ENCODE results near the gene TGM3.

The TGM3 gene

GRCh38 chr20:2350606-2351005, 54.8 kb downstream of the TGM3 start:
- Histone ChIP-seq H3K79me1 (ENCODE audit: low read depth, low read length) (no peaks in the 10 kb centered on the region), H3K18ac (ENCODE audit: low read length) (no peak overlapping the region), H2BK120ac (ENCODE audit: low read depth, low read length) (no peak overlapping the region), H3K23ac (ENCODE audit: low read depth, low read length, poor library complexity) (no peak overlapping the region), H4K8ac (ENCODE audit: low read depth, low read length) (no peak overlapping the region), H3K14ac (ENCODE audit: low read length) (no peak overlapping the region), H3K4me1 (ENCODE audit: control insufficient read depth in 2 of 2, insufficient read depth in 1 of 2, low read depth in 1 of 2, low read length in 2 of 2) (peaks cover 0 to 5% of the 10 kb centered on the region in 2 donors), H3K4me3 (ENCODE audit: low read length in 2 of 2) (no peak overlapping the region), H3K27ac (replicated peaks; ENCODE audit: low read length) (no peak overlapping the region), H2BK15ac (ENCODE audit: low read length) (no peak overlapping the region), H3K4ac (ENCODE audit: low read length) (no peak overlapping the region), H2BK5ac (ENCODE audit: low read length) (no peak overlapping the region), H2AK5ac (ENCODE audit: low read depth, low read length) (no peak overlapping the region), H3K36me3 (replicated peaks in 1 of 2; ENCODE audit: control insufficient read depth in 2 of 2, insufficient read depth in 2 of 2, low read length in 2 of 2) (no peaks in the 10 kb centered on the region), H2BK12ac (ENCODE audit: low read length) (no peak overlapping the region), H3K27me3 (ENCODE audit: control insufficient read depth in 3 of 3, insufficient read depth in 3 of 3, low read depth in 1 of 3, low read length in 3 of 3) (no peaks in the 10 kb centered on the region), H4K91ac (ENCODE audit: low read depth, low read length, poor library complexity) (no peak overlapping the region), H2AFZ (ENCODE audit: low read length) (no peak overlapping the region), H3K9ac (ENCODE audit: low read depth, low read length, poor library complexity) (no peak overlapping the region), H3K4me2 (ENCODE audit: insufficient read depth, low read length, poor library complexity, severe bottlenecking) (no peak overlapping the region), H3K9me3 (replicated peaks in 1 of 2; ENCODE audit: control insufficient read depth in 2 of 2, insufficient read depth in 1 of 2, low read depth in 1 of 2, low read length in 2 of 2) (peaks cover 0 to 4% of the 10 kb centered on the region in 2 donors)
- DNase-seq (ENCODE audit: low spot score), result no peak
- no CpG with 5 or more reads among the region's 5 CpGs for WGBS, 2 donors (ENCODE audit: extremely low coverage in 2 of 2, insufficient read length in 2 of 2, insufficient replicate concordance in 1 of 2)

GRCh38 chr20:2353231-2353630, 57.4 kb downstream of the TGM3 start:
- Histone ChIP-seq H2BK5ac (ENCODE audit: low read length) (no peak overlapping the region), H3K14ac (ENCODE audit: low read length) (no peak overlapping the region), H2AK5ac (ENCODE audit: low read depth, low read length) (no peak overlapping the region), H4K91ac (ENCODE audit: low read depth, low read length, poor library complexity) (no peak overlapping the region), H3K4me3 (ENCODE audit: low read length in 2 of 2) (no peak overlapping the region), H2BK15ac (ENCODE audit: low read length) (no peak overlapping the region), H3K4me1 (ENCODE audit: control insufficient read depth in 2 of 2, insufficient read depth in 1 of 2, low read depth in 1 of 2, low read length in 2 of 2) (peaks cover 0 to 5% of the 10 kb centered on the region in 2 donors), H3K9ac (ENCODE audit: low read depth, low read length, poor library complexity) (no peak overlapping the region), H2BK12ac (ENCODE audit: low read length) (no peak overlapping the region), H2BK120ac (ENCODE audit: low read depth, low read length) (no peak overlapping the region), H3K36me3 (replicated peaks in 1 of 2; ENCODE audit: control insufficient read depth in 2 of 2, insufficient read depth in 2 of 2, low read length in 2 of 2) (no peaks in the 10 kb centered on the region), H2AFZ (ENCODE audit: low read length) (no peak overlapping the region), H4K8ac (ENCODE audit: low read depth, low read length) (no peak overlapping the region), H3K27me3 (ENCODE audit: control insufficient read depth in 3 of 3, insufficient read depth in 3 of 3, low read depth in 1 of 3, low read length in 3 of 3) (peaks cover 0 to 1% (median 0%) of the 10 kb centered on the region in 3 experiments), H3K18ac (ENCODE audit: low read length) (no peak overlapping the region), H3K4me2 (ENCODE audit: insufficient read depth, low read length, poor library complexity, severe bottlenecking) (no peak overlapping the region), H3K23ac (ENCODE audit: low read depth, low read length, poor library complexity) (no peak overlapping the region), H3K27ac (replicated peaks; ENCODE audit: low read length) (no peak overlapping the region), H3K9me3 (replicated peaks in 1 of 2; ENCODE audit: control insufficient read depth in 2 of 2, insufficient read depth in 1 of 2, low read depth in 1 of 2, low read length in 2 of 2) (no peaks in the 10 kb centered on the region), H3K79me1 (ENCODE audit: low read depth, low read length) (no peaks in the 10 kb centered on the region), H3K4ac (ENCODE audit: low read length) (no peak overlapping the region)
- WGBS, 2 donors (ENCODE audit: extremely low coverage in 2 of 2, insufficient read length in 2 of 2, insufficient replicate concordance in 1 of 2), result no CpG with 5 or more reads among the region's 3 CpGs
- DNase-seq (ENCODE audit: low spot score), result no peak

GRCh38 chr20:2357114-2357513, 61.3 kb downstream of the TGM3 start:
- H4K91ac ChIP-seq (ENCODE audit: low read depth, low read length, poor library complexity), result no peak overlapping the region
- DNase-seq (ENCODE audit: low spot score), result no peak
- no peaks in the 10 kb centered on the region for H3K4me1 ChIP-seq (ENCODE audit: control insufficient read depth in 2 of 2, insufficient read depth in 1 of 2, low read depth in 1 of 2, low read length in 2 of 2)
- H3K9ac ChIP-seq (ENCODE audit: low read depth, low read length, poor library complexity), result no peak overlapping the region
- H3K4me3 ChIP-seq (ENCODE audit: low read length in 2 of 2), result peak overlapping the region in 1 of 2 donors; percentile 20
- H3K18ac ChIP-seq (ENCODE audit: low read length), result no peak overlapping the region
- no peak overlapping the region for H2BK12ac ChIP-seq (ENCODE audit: low read length)
- no peak overlapping the region for H2BK5ac ChIP-seq (ENCODE audit: low read length)
- H2AFZ ChIP-seq (ENCODE audit: low read length), result no peak overlapping the region
- H3K79me1 ChIP-seq (ENCODE audit: low read depth, low read length), result no peaks in the 10 kb centered on the region
- H3K36me3 ChIP-seq (replicated peaks in 1 of 2; ENCODE audit: control insufficient read depth in 2 of 2, insufficient read depth in 2 of 2, low read length in 2 of 2), result no peaks in the 10 kb centered on the region
- H3K27me3 ChIP-seq (ENCODE audit: control insufficient read depth in 3 of 3, insufficient read depth in 3 of 3, low read depth in 1 of 3, low read length in 3 of 3), result peaks cover 0 to 1% (median 0%) of the 10 kb centered on the region in 3 experiments
- no peak overlapping the region for H3K27ac ChIP-seq (replicated peaks; ENCODE audit: low read length)
- no peak overlapping the region for H2AK5ac ChIP-seq (ENCODE audit: low read depth, low read length)
- no peak overlapping the region for H2BK120ac ChIP-seq (ENCODE audit: low read depth, low read length)
- H3K14ac ChIP-seq (ENCODE audit: low read length), result no peak overlapping the region
- no peak overlapping the region for H4K8ac ChIP-seq (ENCODE audit: low read depth, low read length)
- peaks cover 0 to 2% of the 10 kb centered on the region in 2 donors for H3K9me3 ChIP-seq (replicated peaks in 1 of 2; ENCODE audit: control insufficient read depth in 2 of 2, insufficient read depth in 1 of 2, low read depth in 1 of 2, low read length in 2 of 2)
- no peak overlapping the region for H3K4me2 ChIP-seq (ENCODE audit: insufficient read depth, low read length, poor library complexity, severe bottlenecking)
- H3K4ac ChIP-seq (ENCODE audit: low read length), result no peak overlapping the region
- no peak overlapping the region for H2BK15ac ChIP-seq (ENCODE audit: low read length)
- H3K23ac ChIP-seq (ENCODE audit: low read depth, low read length, poor library complexity), result no peak overlapping the region
- no CpG with 5 or more reads among the region's 2 CpGs for WGBS, 2 donors (ENCODE audit: extremely low coverage in 2 of 2, insufficient read length in 2 of 2, insufficient replicate concordance in 1 of 2)

GRCh38 chr20:2358006-2358405, 62.2 kb downstream of the TGM3 start:
- no peak overlapping the region for H3K9ac ChIP-seq (ENCODE audit: low read depth, low read length, poor library complexity)
- no peak overlapping the region for H2AFZ ChIP-seq (ENCODE audit: low read length)
- H2BK120ac ChIP-seq (ENCODE audit: low read depth, low read length), result no peak overlapping the region
- H2BK15ac ChIP-seq (ENCODE audit: low read length), result no peak overlapping the region
- peaks cover 0 to 1% (median 0%) of the 10 kb centered on the region in 3 experiments for H3K27me3 ChIP-seq (ENCODE audit: control insufficient read depth in 3 of 3, insufficient read depth in 3 of 3, low read depth in 1 of 3, low read length in 3 of 3)
- no peak overlapping the region for H3K4ac ChIP-seq (ENCODE audit: low read length)
- H3K36me3 ChIP-seq (replicated peaks in 1 of 2; ENCODE audit: control insufficient read depth in 2 of 2, insufficient read depth in 2 of 2, low read length in 2 of 2), result no peaks in the 10 kb centered on the region
- H3K4me1 ChIP-seq (ENCODE audit: control insufficient read depth in 2 of 2, insufficient read depth in 1 of 2, low read depth in 1 of 2, low read length in 2 of 2), result no peaks in the 10 kb centered on the region
- H3K27ac ChIP-seq (replicated peaks; ENCODE audit: low read length), result no peak overlapping the region
- no peak overlapping the region for H3K14ac ChIP-seq (ENCODE audit: low read length)
- H4K8ac ChIP-seq (ENCODE audit: low read depth, low read length), result no peak overlapping the region
- H2BK5ac ChIP-seq (ENCODE audit: low read length), result no peak overlapping the region
- no peak overlapping the region for H3K18ac ChIP-seq (ENCODE audit: low read length)
- whole genome bisulfite sequencing, 2 donors (ENCODE audit: extremely low coverage in 2 of 2, insufficient read length in 2 of 2, insufficient replicate concordance in 1 of 2), result no CpG with 5 or more reads among the region's 3 CpGs
- no peak overlapping the region for H4K91ac ChIP-seq (ENCODE audit: low read depth, low read length, poor library complexity)
- no peak for DNase-seq (ENCODE audit: low spot score)
- no peaks in the 10 kb centered on the region for H3K79me1 ChIP-seq (ENCODE audit: low read depth, low read length)
- no peak overlapping the region for H3K4me2 ChIP-seq (ENCODE audit: insufficient read depth, low read length, poor library complexity, severe bottlenecking)
- no peak overlapping the region for H2AK5ac ChIP-seq (ENCODE audit: low read depth, low read length)
- no peak overlapping the region for H3K4me3 ChIP-seq (ENCODE audit: low read length in 2 of 2)
- no peak overlapping the region for H3K23ac ChIP-seq (ENCODE audit: low read depth, low read length, poor library complexity)
- H3K9me3 ChIP-seq (replicated peaks in 1 of 2; ENCODE audit: control insufficient read depth in 2 of 2, insufficient read depth in 1 of 2, low read depth in 1 of 2, low read length in 2 of 2), result peaks cover 0 to 2% of the 10 kb centered on the region in 2 donors
- H2BK12ac ChIP-seq (ENCODE audit: low read length), result no peak overlapping the region
